HL-60/S4 (cell line): ENCODE results near the gene DLGAP4.

Experiments
- in situ Hi-C: fragments of 300-500 bp; cut with MboI; formaldehyde crosslinking; loops from 2 replicates; pipeline ENCODE4 v1.14.3; 2022; ENCODE audit warnings: low sequenced_read_pairs

DLGAP4 gene

GRCh38 chr20:36274181-36274841 lies 31.8 kb upstream of the DLGAP4 start:
- in situ Hi-C loops, result no loop called here

- in situ Hi-C loops, result no loop called here
These were observed 31.1 kb upstream of the DLGAP4 start for GRCh38 chr20:36275011-36275410.

GRCh38 chr20:36275441-36276189 lies 30.5 kb upstream of the DLGAP4 start:
- in situ Hi-C loops, result no loop called here

GRCh38 chr20:36277546-36277945 lies 28.6 kb upstream of the DLGAP4 start:
- in situ Hi-C loops, result no loop called here

- in situ Hi-C loops, result no loop called here
These were observed 26.8 kb upstream of the DLGAP4 start for GRCh38 chr20:36279362-36279761.

GRCh38 chr20:36279776-36280175 lies 26.4 kb upstream of the DLGAP4 start:
- in situ Hi-C loops, result no loop called here

- in situ Hi-C loops, result no loop called here
These were observed 24.3 kb upstream of the DLGAP4 start for GRCh38 chr20:36281785-36282380.

- in situ Hi-C loops, result no loop called here
These were observed 21.4 kb upstream of the DLGAP4 start for GRCh38 chr20:36284751-36285150.

- in situ Hi-C loops, result no loop called here
These were observed 20.2 kb upstream of the DLGAP4 start for GRCh38 chr20:36285746-36286447.

- in situ Hi-C loops, result no loop called here
These were observed 8.5 kb upstream of the DLGAP4 start for GRCh38 chr20:36297656-36298055.

GRCh38 chr20:36298061-36298460 lies 8.1 kb upstream of the DLGAP4 start:
- in situ Hi-C loops, result no loop called here

GRCh38 chr20:36298795-36299339 lies 7.3 kb upstream of the DLGAP4 start:
- in situ Hi-C loops, result no loop called here

- in situ Hi-C loops, result no loop called here
These were observed 6.7 kb upstream of the DLGAP4 start for GRCh38 chr20:36299459-36299858.

- in situ Hi-C loops, result no loop called here
These were observed 4.6 kb upstream of the DLGAP4 start for GRCh38 chr20:36301359-36302119.

- in situ Hi-C loops, result no loop called here
These were observed 3.0 kb upstream of the DLGAP4 start for GRCh38 chr20:36303020-36303595.

GRCh38 chr20:36303831-36304230 lies 2.3 kb upstream of the DLGAP4 start:
- in situ Hi-C loops, result no loop called here

- in situ Hi-C loops, result no loop called here
These were observed 1.2 kb upstream of the DLGAP4 start for GRCh38 chr20:36304786-36305495.

- in situ Hi-C loops, result no loop called here
These were observed 643 bp downstream of the DLGAP4 start for GRCh38 chr20:36306553-36307411.
